Endodermal cell (in vitro differentiated cells): ENCODE results near the gene ZNF618. TPM values are rescaled to one million over a fixed set of nuclear protein-coding genes. Genes with fewer than 3 reads are reported as not detected.

Experiments used
- DNase-seq: peaks from one replicate; pipeline ENCODE4 v3.0.0-alpha.2; 2017
- H3K27ac ChIP-seq: 2 replicates; pipeline ENCODE4 v1.5.1; 2013; ENCODE audit warnings: mild to moderate bottlenecking, low read depth, low read length, moderate library complexity
- H3K27me3 ChIP-seq: 2 replicates; pipeline ENCODE4 v1.6.1; 2013; ENCODE audit warnings: mild to moderate bottlenecking, low read length, moderate library complexity; ENCODE audit not compliant: insufficient read depth, control insufficient read depth, poor library complexity, severe bottlenecking
- H3K36me3 ChIP-seq: 2 replicates; pipeline ENCODE4 v1.7.0; 2013; ENCODE audit warnings: mild to moderate bottlenecking, low read length, moderate library complexity; ENCODE audit not compliant: control insufficient read depth, insufficient read depth
- H3K4me1 ChIP-seq: one replicate; pipeline ENCODE4 v1.7.0; 2013; ENCODE audit warnings: low read length; ENCODE audit not compliant: control insufficient read depth, insufficient read depth
- H3K4me3 ChIP-seq: 2 replicates; pipeline ENCODE4 v1.5.1; 2013; ENCODE audit warnings: mild to moderate bottlenecking, low read length, moderate library complexity
- H3K9ac ChIP-seq: 2 replicates; pipeline ENCODE4 v1.6.1; 2013; ENCODE audit warnings: mild to moderate bottlenecking, low read length, moderate library complexity; ENCODE audit not compliant: poor library complexity, severe bottlenecking; ENCODE audit errors: extremely low read depth
- H3K9me3 ChIP-seq: 2 replicates; pipeline ENCODE4 v1.6.1; 2013; ENCODE audit warnings: mild to moderate bottlenecking, low read length, moderate library complexity; ENCODE audit not compliant: control insufficient read depth
- H3K27ac Mint-ChIP-seq: 2 replicates; pipeline ENCODE4 v1.8.0; 2020; ENCODE audit warnings: mixed read lengths
- H3K27me3 Mint-ChIP-seq: 2 replicates; pipeline ENCODE4 v1.8.0; 2021; ENCODE audit warnings: mild to moderate bottlenecking, mixed read lengths; ENCODE audit not compliant: insufficient read depth
- H3K36me3 Mint-ChIP-seq: 2 replicates; pipeline ENCODE4 v1.8.0; 2020; ENCODE audit warnings: low read depth, mixed read lengths
- H3K4me1 Mint-ChIP-seq: 2 replicates; pipeline ENCODE4 v1.8.0; 2020; ENCODE audit warnings: mixed read lengths
- H3K4me3 Mint-ChIP-seq: 2 replicates; pipeline ENCODE4 v1.8.0; 2020; ENCODE audit warnings: mild to moderate bottlenecking, moderate library complexity, mixed read lengths
- H3K9me3 Mint-ChIP-seq: 2 replicates; pipeline ENCODE4 v1.8.0; 2020; ENCODE audit warnings: mild to moderate bottlenecking, mixed read lengths
- WGBS, 2 experiments: methylation state at CpG; one replicate each; pipeline versions ENCODE4 v1.1.5 to v1.1.7; 2013; ENCODE audit warnings: missing lambda C conversion rate in 2 of 2, mixed read lengths in 1 of 2; ENCODE audit not compliant: insufficient coverage in 1 of 2, insufficient read length in 1 of 2; 5-methylcytosine and 5-hydroxymethylcytosine counted together
- total RNA-seq, 2 donors: library from RNA; stranded (reverse); fragmentation: NEBNext Ultra II Directional in 1 of 2; extraction: Animal tissue kit (Norgen Biotek cat#: 25700) in 1 of 2; gene quantifications; 2 replicates in 1 of 2; 3 replicates in 1 of 2; pipeline ENCODE4 v1.2.1, GENCODE V29; 2021
- TF ChIP-seq, protein P1 (sequence below): fragments of 200-600 bp; sonication (generic); conservative IDR thresholded peaks from 2 replicates; pipeline ENCODE4 v1.5.0; 2021; ENCODE audit warnings: antibody characterized with exemption, mild to moderate bottlenecking

ZNF618 gene
- total RNA-seq, 2 donors from 2014 or later, result 34.5 to 37.5 TPM

GRCh38 chr9:113919382-113919781 lies 43.3 kb downstream of the ZNF618 start:
- DNase-seq, result no peak
- TF ChIP-seq, protein P1, sequence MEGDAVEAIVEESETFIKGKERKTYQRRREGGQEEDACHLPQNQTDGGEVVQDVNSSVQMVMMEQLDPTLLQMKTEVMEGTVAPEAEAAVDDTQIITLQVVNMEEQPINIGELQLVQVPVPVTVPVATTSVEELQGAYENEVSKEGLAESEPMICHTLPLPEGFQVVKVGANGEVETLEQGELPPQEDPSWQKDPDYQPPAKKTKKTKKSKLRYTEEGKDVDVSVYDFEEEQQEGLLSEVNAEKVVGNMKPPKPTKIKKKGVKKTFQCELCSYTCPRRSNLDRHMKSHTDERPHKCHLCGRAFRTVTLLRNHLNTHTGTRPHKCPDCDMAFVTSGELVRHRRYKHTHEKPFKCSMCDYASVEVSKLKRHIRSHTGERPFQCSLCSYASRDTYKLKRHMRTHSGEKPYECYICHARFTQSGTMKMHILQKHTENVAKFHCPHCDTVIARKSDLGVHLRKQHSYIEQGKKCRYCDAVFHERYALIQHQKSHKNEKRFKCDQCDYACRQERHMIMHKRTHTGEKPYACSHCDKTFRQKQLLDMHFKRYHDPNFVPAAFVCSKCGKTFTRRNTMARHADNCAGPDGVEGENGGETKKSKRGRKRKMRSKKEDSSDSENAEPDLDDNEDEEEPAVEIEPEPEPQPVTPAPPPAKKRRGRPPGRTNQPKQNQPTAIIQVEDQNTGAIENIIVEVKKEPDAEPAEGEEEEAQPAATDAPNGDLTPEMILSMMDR, result no peak
- peaks cover 5% of the 10 kb centered on the region for H3K4me1 Mint-ChIP-seq
- Histone ChIP-seq H3K4me1 (no peaks in the 10 kb centered on the region), H3K4me3 (no peak overlapping the region), H3K27ac (no peak overlapping the region), H3K27me3 (no peaks in the 10 kb centered on the region), H3K36me3 (peaks cover 7% of the 10 kb centered on the region), H3K9ac (no peak overlapping the region), H3K9me3 (peaks cover 13% of the 10 kb centered on the region)
- H3K27me3 Mint-ChIP-seq, result no peaks in the 10 kb centered on the region
- peaks cover 7% of the 10 kb centered on the region for H3K9me3 Mint-ChIP-seq
- 94 to 95% methylated on average over 3 to 9 of the region's 9 CpGs for WGBS, 2 experiments
- no peak overlapping the region for H3K4me3 Mint-ChIP-seq
- H3K27ac Mint-ChIP-seq, result no peak overlapping the region
- peaks cover 26% of the 10 kb centered on the region for H3K36me3 Mint-ChIP-seq

DNA sequence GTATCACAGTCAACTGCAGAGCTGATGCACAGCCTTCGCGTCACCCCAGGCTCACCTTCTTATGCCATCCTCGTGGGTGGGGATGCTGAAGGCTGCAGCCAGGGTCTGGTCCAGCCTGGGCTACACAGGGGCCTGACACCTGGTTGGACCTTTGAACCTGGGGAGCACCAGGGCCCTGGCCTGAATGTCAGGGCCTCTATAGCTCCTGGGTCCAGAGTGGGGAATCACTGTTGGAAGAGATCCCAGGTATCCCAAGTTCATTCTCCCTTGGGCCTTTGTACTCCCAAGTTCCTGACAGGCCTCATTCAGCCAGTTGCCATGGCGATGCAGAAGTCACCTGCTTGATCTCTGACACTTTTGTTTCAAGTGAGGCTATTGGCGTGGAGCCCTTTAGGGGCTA lies 43.8 kb downstream of the ZNF618 start:
- Histone ChIP-seq H3K4me3 (no peak overlapping the region), H3K27me3 (no peaks in the 10 kb centered on the region), H3K4me1 (no peaks in the 10 kb centered on the region), H3K36me3 (peaks cover 7% of the 10 kb centered on the region), H3K27ac (no peak overlapping the region), H3K9me3 (peaks cover 15% of the 10 kb centered on the region), H3K9ac (no peak overlapping the region)
- Mint-ChIP-seq H3K4me3 (no peak overlapping the region), H3K27ac (no peak overlapping the region), H3K36me3 (peaks cover 26% of the 10 kb centered on the region), H3K27me3 (no peaks in the 10 kb centered on the region), H3K9me3 (peaks cover 7% of the 10 kb centered on the region), H3K4me1 (peaks cover 3% of the 10 kb centered on the region)
- DNase-seq, result no peak
- TF ChIP-seq, protein P1, result no peak
- WGBS, 2 experiments, result 93 to 100% methylated on average over 4 to 5 of the region's 5 CpGs

DNA sequence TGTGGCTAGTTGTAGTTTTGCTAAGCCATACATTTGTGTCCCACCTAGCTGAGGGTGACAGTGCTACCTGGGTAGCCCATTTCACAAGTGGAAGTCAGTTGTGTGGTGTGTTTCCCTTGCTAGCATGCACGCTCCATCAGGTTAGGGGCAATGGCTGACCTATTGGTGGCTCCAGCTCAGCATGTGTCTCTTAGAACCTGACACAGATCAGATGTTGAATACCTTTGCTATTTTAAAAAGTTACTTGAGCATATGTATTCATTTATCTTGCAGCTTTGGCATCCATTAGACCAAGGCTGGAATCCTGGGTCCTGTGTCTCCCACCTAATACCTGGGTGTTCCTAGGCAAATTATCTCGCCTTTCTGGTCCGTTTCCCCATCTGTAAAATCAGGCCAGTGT lies 44.8 kb downstream of the ZNF618 start:
- H3K9me3 ChIP-seq, result peaks cover 25% of the 10 kb centered on the region
- H3K4me1 ChIP-seq, result no peaks in the 10 kb centered on the region
- no peak overlapping the region for H3K9ac ChIP-seq
- no peak overlapping the region for H3K27ac ChIP-seq
- H3K27me3 Mint-ChIP-seq, result no peaks in the 10 kb centered on the region
- no peak overlapping the region for H3K4me3 ChIP-seq
- no peak overlapping the region for H3K27ac Mint-ChIP-seq
- peaks cover 7% of the 10 kb centered on the region for H3K36me3 ChIP-seq
- H3K36me3 Mint-ChIP-seq, result peaks cover 25% of the 10 kb centered on the region
- peaks cover 9% of the 10 kb centered on the region for H3K9me3 Mint-ChIP-seq
- no peaks in the 10 kb centered on the region for H3K27me3 ChIP-seq
- peaks cover 2% of the 10 kb centered on the region for H3K4me1 Mint-ChIP-seq
- no peak for DNase-seq
- H3K4me3 Mint-ChIP-seq, result no peak overlapping the region
- 95 to 96% methylated on average over 3 of the region's 3 CpGs for WGBS, 2 experiments
- TF ChIP-seq, protein P1, result no peak
